ENCODE data around the gene PI4K2A.
"Not testable (repeated sequence)": the region's sequence is repeated elsewhere in the genome, so short reads cannot be mapped to it uniquely, and the experiment has no call there.

The PI4K2A gene

GRCh38 chr10:97683556-97684367 lies 43.3 kb downstream of the PI4K2A start:
- Histone ChIP-seq H3K9ac (no peak overlapping the region), H2AFZ (ENCODE audit: low read depth) (no peak overlapping the region)

GRCh38 chr10:97684368-97684713 lies 43.9 kb downstream of the PI4K2A start:
- H3K4me2 ChIP-seq; H4K20me1 ChIP-seq (ENCODE audit: insufficient read depth); H3K9ac ChIP-seq; H3K27me3 ChIP-seq (ENCODE audit: insufficient read depth, low read depth); H3K36me3 ChIP-seq (ENCODE audit: insufficient read depth); H2AFZ ChIP-seq (ENCODE audit: low read depth); H3K4me3 ChIP-seq (IDR thresholded peaks at IDR 0.05; ENCODE audit: insufficient read depth, low read depth, low read length); H3K79me2 ChIP-seq (ENCODE audit: insufficient read depth, low read depth); H3K27ac ChIP-seq: not testable (repeated sequence)
- peaks cover 20% of the 10 kb centered on the region for H3K4me1 ChIP-seq (ENCODE audit: low read depth, poor library complexity, severe bottlenecking)

More at GRCh38 chr10:97683556-97684367, 43.3 kb downstream of the PI4K2A start:
- TF ChIP-seq CTCF (conservative IDR thresholded peaks at IDR 0.05; ENCODE audit: low read depth, low read length): no peak
- H3K27me3 ChIP-seq (ENCODE audit: insufficient read depth, low read depth): no peaks in the 10 kb centered on the region
- no peak overlapping the region for H3K4me2 ChIP-seq
- no peaks in the 10 kb centered on the region for H3K79me2 ChIP-seq (ENCODE audit: insufficient read depth, low read depth)
- H3K36me3 ChIP-seq (ENCODE audit: insufficient read depth): no peaks in the 10 kb centered on the region
- H3K4me3 ChIP-seq (IDR thresholded peaks at IDR 0.05; ENCODE audit: insufficient read depth, low read depth, low read length): no peak overlapping the region
- no peak overlapping the region for H3K27ac ChIP-seq
- H3K4me1 ChIP-seq (ENCODE audit: low read depth, poor library complexity, severe bottlenecking): peaks cover 20% of the 10 kb centered on the region
- no peaks in the 10 kb centered on the region for H4K20me1 ChIP-seq (ENCODE audit: insufficient read depth)

GRCh38 chr10:97684866-97685394 lies 44.5 kb downstream of the PI4K2A start:
- no peaks in the 10 kb centered on the region for H3K36me3 ChIP-seq (ENCODE audit: insufficient read depth)
- no peaks in the 10 kb centered on the region for H4K20me1 ChIP-seq (ENCODE audit: insufficient read depth)
- no peak overlapping the region for H3K27ac ChIP-seq
- H3K4me3 ChIP-seq (IDR thresholded peaks at IDR 0.05; ENCODE audit: insufficient read depth, low read depth, low read length): no peak overlapping the region
- H3K4me2 ChIP-seq: peak overlapping the region; percentile 17; the same call in 1 of the 2 replicates
- H3K9ac ChIP-seq: no peak overlapping the region
- no peaks in the 10 kb centered on the region for H3K79me2 ChIP-seq (ENCODE audit: insufficient read depth, low read depth)
- H2AFZ ChIP-seq (ENCODE audit: low read depth): no peak overlapping the region
- TF ChIP-seq CTCF (conservative IDR thresholded peaks at IDR 0.05; ENCODE audit: low read depth, low read length): no peak
- peaks cover 20% of the 10 kb centered on the region for H3K4me1 ChIP-seq (ENCODE audit: low read depth, poor library complexity, severe bottlenecking)
- no peaks in the 10 kb centered on the region for H3K27me3 ChIP-seq (ENCODE audit: insufficient read depth, low read depth)

GRCh38 chr10:97685395-97685958 lies 45.0 kb downstream of the PI4K2A start:
- TF ChIP-seq CTCF (conservative IDR thresholded peaks at IDR 0.05; ENCODE audit: low read depth, low read length): no peak; the same call in 1 of the 2 replicates
- peaks cover 20% of the 10 kb centered on the region for H3K4me1 ChIP-seq (ENCODE audit: low read depth, poor library complexity, severe bottlenecking)
- no peak overlapping the region for H3K27ac ChIP-seq
- no peak overlapping the region for H2AFZ ChIP-seq (ENCODE audit: low read depth)
- no peak overlapping the region; the same call in 1 of the 2 replicates for H3K4me2 ChIP-seq
- H4K20me1 ChIP-seq (ENCODE audit: insufficient read depth): no peaks in the 10 kb centered on the region
- H3K4me3 ChIP-seq (IDR thresholded peaks at IDR 0.05; ENCODE audit: insufficient read depth, low read depth, low read length): no peak overlapping the region
- no peaks in the 10 kb centered on the region for H3K27me3 ChIP-seq (ENCODE audit: insufficient read depth, low read depth)
- no peak overlapping the region for H3K9ac ChIP-seq
- H3K36me3 ChIP-seq (ENCODE audit: insufficient read depth): no peaks in the 10 kb centered on the region
- no peaks in the 10 kb centered on the region for H3K79me2 ChIP-seq (ENCODE audit: insufficient read depth, low read depth)
